Right lobe of liver (tissue), 6 donors: ENCODE data around the gene NDST4. TPM values are rescaled to one million over a fixed set of nuclear protein-coding genes. Genes with fewer than 3 reads are reported as not detected.

Experiments used
- ATAC-seq, 4 donors: fragments of 200-7000 bp; cut with Tn5 transposase; one replicate each; pipeline ENCODE4 v1.9.1; 2020; ENCODE audit warnings: mild to moderate bottlenecking in 4 of 4, moderate library complexity in 4 of 4
- DNase-seq, 3 donors: peaks; one replicate each; pipeline ENCODE4 v3.0.0-alpha.2; 2020
- H3K27ac ChIP-seq, 3 donors: fragments of 200-600 bp; one replicate each; pipeline ENCODE4 v1.8.0; 2022
- H3K27me3 ChIP-seq, 2 donors: fragments of 200-600 bp; one replicate each; pipeline ENCODE4 v1.8.0; 2022
- H3K36me3 ChIP-seq, 4 donors: fragments of 200-600 bp; sonication (generic) in 1 of 4; one replicate each; pipeline versions ENCODE4 v1.5.1 to v1.8.0; 2017 to 2022; ENCODE audit warnings: control low read depth in 1 of 4
- H3K4me1 ChIP-seq, 4 donors: fragments of 200-600 bp; sonication (generic) in 1 of 4; one replicate each; pipeline versions ENCODE4 v1.5.1 to v1.8.0; 2017 to 2022; ENCODE audit warnings: control low read depth in 1 of 4
- H3K4me3 ChIP-seq, 3 donors: fragments of 200-600 bp; one replicate each; pipeline ENCODE4 v1.8.0; 2022
- H3K9me3 ChIP-seq, 4 donors: fragments of 200-600 bp; sonication (generic) in 1 of 4; one replicate each; pipeline versions ENCODE4 v1.5.1 to v1.8.0; 2017 to 2022; ENCODE audit warnings: control low read depth in 1 of 4
- POLR2A ChIP-seq: fragments of 450-650 bp; IDR thresholded peaks from one replicate; pipeline ENCODE4 v1.6.1; 2017; ENCODE audit warnings: antibody characterized with exemption, mild to moderate bottlenecking
- WGBS: methylation state at CpG from one replicate; pipeline ENCODE4 v1.1.6; 2018; ENCODE audit warnings: low coverage, low lambda C conversion rate; ENCODE audit not compliant: insufficient coverage; ENCODE audit errors: missing lambda C conversion rate; 5-methylcytosine and 5-hydroxymethylcytosine counted together
- intact Hi-C, 2 donors: fragments of 100-400 bp; cut with DNase I; formaldehyde crosslinking; loops; one replicate each; pipeline versions ENCODE4 v1.11.2 to v1.14.1; 2022
- total RNA-seq, 6 experiments: library from RNA; depleted of rRNA in 2 of 6; stranded (reverse); fragments of >200 nt in 2 of 6; fragmentation: NEBNext Ultra II Directional in 3 of 6; extraction: Animal tissue kit (Norgen Biotek cat#: 25700) in 3 of 6; gene quantifications; one replicate each; pipeline versions ENCODE4 v1.1.0 to v1.2.4, GENCODE V29; 2016 to 2023
- TF ChIP-seq, protein P1 (sequence below), 4 donors: fragments of 200-600 bp in 3 of 4; fragments of 450-650 bp in 1 of 4; IDR thresholded peaks; one replicate each; pipeline versions ENCODE4 v1.5.1 to v1.8.0; 2016 to 2022; ENCODE audit warnings: antibody characterized with exemption in 4 of 4, mild to moderate bottlenecking in 2 of 4
- donor health status: DM: no; HTN: yes; CAD: no.
- donor health status: DM: no; HTN: no; CAD: no.
- donor health status: DM: no; HTN: no; CAD: no.
- donor health status: DM: no; HTN: yes; CAD: no.
- donor health status: DM: no; HTN: yes; CAD: no.

Gene NDST4
- total RNA-seq, 6 experiments from 2014 or later = not detected

- DNase-seq (no peak), ATAC-seq (no peak)
- intact Hi-C loops = no loop called here
- H3K27ac ChIP-seq = no peak overlapping the region
- H3K36me3 ChIP-seq = no peaks in the 10 kb centered on the region
- no peak for TF ChIP-seq POLR2A
- TF ChIP-seq, protein P1, sequence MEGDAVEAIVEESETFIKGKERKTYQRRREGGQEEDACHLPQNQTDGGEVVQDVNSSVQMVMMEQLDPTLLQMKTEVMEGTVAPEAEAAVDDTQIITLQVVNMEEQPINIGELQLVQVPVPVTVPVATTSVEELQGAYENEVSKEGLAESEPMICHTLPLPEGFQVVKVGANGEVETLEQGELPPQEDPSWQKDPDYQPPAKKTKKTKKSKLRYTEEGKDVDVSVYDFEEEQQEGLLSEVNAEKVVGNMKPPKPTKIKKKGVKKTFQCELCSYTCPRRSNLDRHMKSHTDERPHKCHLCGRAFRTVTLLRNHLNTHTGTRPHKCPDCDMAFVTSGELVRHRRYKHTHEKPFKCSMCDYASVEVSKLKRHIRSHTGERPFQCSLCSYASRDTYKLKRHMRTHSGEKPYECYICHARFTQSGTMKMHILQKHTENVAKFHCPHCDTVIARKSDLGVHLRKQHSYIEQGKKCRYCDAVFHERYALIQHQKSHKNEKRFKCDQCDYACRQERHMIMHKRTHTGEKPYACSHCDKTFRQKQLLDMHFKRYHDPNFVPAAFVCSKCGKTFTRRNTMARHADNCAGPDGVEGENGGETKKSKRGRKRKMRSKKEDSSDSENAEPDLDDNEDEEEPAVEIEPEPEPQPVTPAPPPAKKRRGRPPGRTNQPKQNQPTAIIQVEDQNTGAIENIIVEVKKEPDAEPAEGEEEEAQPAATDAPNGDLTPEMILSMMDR (IDR thresholded peaks at IDR 0.05) = no peak
- no peak overlapping the region for H3K4me3 ChIP-seq
- H3K9me3 ChIP-seq = no peaks in the 10 kb centered on the region
- H3K27me3 ChIP-seq = no peaks in the 10 kb centered on the region
- WGBS = 36% methylated on average over 1 of the region's 1 CpG
- H3K4me1 ChIP-seq = no peaks in the 10 kb centered on the region
Observed at GRCh38 chr4:115053313-115053712, 60.1 kb downstream of the NDST4 start.

DNA sequence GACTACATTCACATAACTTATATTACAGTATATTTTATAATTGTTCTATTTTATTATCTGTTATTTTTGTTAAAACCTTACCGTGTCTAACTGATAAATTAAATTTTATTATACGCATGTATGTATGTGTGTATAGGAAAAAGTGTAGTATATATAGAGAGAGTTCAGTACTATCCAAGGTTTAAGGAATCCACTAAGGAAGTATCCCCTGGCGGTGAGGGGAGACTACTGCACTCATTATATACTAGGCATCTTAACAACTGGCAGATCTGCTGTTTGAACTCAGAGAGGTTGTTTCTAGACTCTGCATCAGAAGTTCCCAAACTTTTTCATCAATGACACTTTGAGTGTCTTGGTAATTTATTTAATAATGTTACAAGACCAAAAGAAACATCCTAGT, 70.9 kb downstream of the NDST4 start:
- Histone ChIP-seq H3K36me3 (no peaks in the 10 kb centered on the region), H3K9me3 (no peaks in the 10 kb centered on the region), H3K4me3 (no peak overlapping the region), H3K27me3 (no peaks in the 10 kb centered on the region), H3K4me1 (no peaks in the 10 kb centered on the region), H3K27ac (no peak overlapping the region)
- WGBS = 32% methylated on average over 3 of the region's 3 CpGs
- no peak for TF ChIP-seq POLR2A
- TF ChIP-seq, protein P1 (IDR thresholded peaks at IDR 0.05) = peak in 1 of 4 donors; percentile 4
- DNase-seq (no peak), ATAC-seq (no peak)
- intact Hi-C loops = no loop called here

GRCh38 chr4:115030281-115030680, 83.1 kb downstream of the NDST4 start:
- TF ChIP-seq, protein P1 (IDR thresholded peaks at IDR 0.05) = no peak
- TF ChIP-seq POLR2A = no peak
- no peak overlapping the region for H3K27ac ChIP-seq
- intact Hi-C loops = no loop called here
- no peak for ATAC-seq
- no peaks in the 10 kb centered on the region for H3K27me3 ChIP-seq
- H3K9me3 ChIP-seq = no peaks in the 10 kb centered on the region
- no peaks in the 10 kb centered on the region for H3K4me1 ChIP-seq
- H3K36me3 ChIP-seq = no peaks in the 10 kb centered on the region
- DNase-seq = no peak
- H3K4me3 ChIP-seq = no peak overlapping the region

GRCh38 chr4:115028682-115029410, 84.6 kb downstream of the NDST4 start:
- Histone ChIP-seq H3K4me3 (no peak overlapping the region), H3K36me3 (no peaks in the 10 kb centered on the region), H3K9me3 (no peaks in the 10 kb centered on the region), H3K27me3 (no peaks in the 10 kb centered on the region), H3K27ac (no peak overlapping the region), H3K4me1 (no peaks in the 10 kb centered on the region)
- intact Hi-C loops = no loop called here
- WGBS = 61% methylated on average over 2 of the region's 2 CpGs
- no peak for ATAC-seq
- no peak for DNase-seq
- TF ChIP-seq, protein P1 (IDR thresholded peaks at IDR 0.05) = no peak
- TF ChIP-seq POLR2A = no peak
